Activated naive CD8-positive, alpha-beta T cell treated with anti-CD3 and anti-CD28 coated beads for 36 hours (primary cell): ENCODE data around the gene HEMK1. TPM values are rescaled to one million over a fixed set of nuclear protein-coding genes. Genes with fewer than 3 reads are reported as not detected.

Source experiments
- DNase-seq: peaks from one replicate; pipeline ENCODE4 v3.0.0; 2021
- H3K27ac Mint-ChIP-seq: one replicate; pipeline ENCODE4 v1.8.0; 2022; ENCODE audit warnings: mild to moderate bottlenecking, moderate library complexity, mixed read lengths
- H3K27me3 Mint-ChIP-seq: one replicate; pipeline ENCODE4 v1.8.0; 2022; ENCODE audit warnings: mild to moderate bottlenecking, mixed read lengths
- H3K36me3 Mint-ChIP-seq: one replicate; pipeline ENCODE4 v1.8.0; 2021; ENCODE audit warnings: mild to moderate bottlenecking, mixed read lengths
- H3K4me1 Mint-ChIP-seq: one replicate; pipeline ENCODE4 v1.8.0; 2021; ENCODE audit warnings: mixed read lengths
- H3K4me3 Mint-ChIP-seq: one replicate; pipeline ENCODE4 v1.8.0; 2022; ENCODE audit warnings: mild to moderate bottlenecking, moderate library complexity, mixed read lengths
- H3K9me3 Mint-ChIP-seq: one replicate; pipeline ENCODE4 v1.8.0; 2022; ENCODE audit warnings: mixed read lengths
- total RNA-seq, 2 experiments: library from RNA; stranded (reverse); gene quantifications; one replicate each; pipeline ENCODE4 v1.2.3, GENCODE V29; 2021

The HEMK1 gene
- total RNA-seq, 2 experiments from 2014 or later, result 59.8 to 64.7 TPM

- peaks cover 58% of the 10 kb centered on the region for H3K36me3 Mint-ChIP-seq
- H3K27me3 Mint-ChIP-seq, result no peaks in the 10 kb centered on the region
- H3K4me3 Mint-ChIP-seq, result no peak overlapping the region
- no peaks in the 10 kb centered on the region for H3K9me3 Mint-ChIP-seq
- peak overlapping the region; percentile 16 for H3K27ac Mint-ChIP-seq
- peaks cover 36% of the 10 kb centered on the region for H3K4me1 Mint-ChIP-seq
- DNase-seq, result no peak
Measured at GRCh38 chr3:50580683-50581458, 11.5 kb downstream of the HEMK1 start.

DNA sequence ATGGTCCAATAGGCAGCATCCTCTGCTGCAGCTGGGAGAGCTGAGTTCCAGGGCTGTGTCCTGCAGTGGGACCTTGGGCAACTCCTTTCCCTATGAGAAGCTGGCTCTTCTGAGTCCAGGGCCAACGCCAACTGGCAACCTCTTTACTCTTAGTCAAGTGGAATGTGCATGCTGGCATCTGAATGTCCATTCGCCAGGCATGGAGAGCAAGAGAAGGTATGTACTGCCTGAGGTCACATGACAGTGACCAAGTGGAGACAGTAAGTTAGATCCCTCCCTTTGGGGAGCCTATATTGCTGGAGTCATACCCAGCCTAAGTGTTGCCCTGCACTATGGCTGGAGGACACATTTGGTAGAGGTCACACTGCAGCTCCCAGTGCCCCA, 12.1 kb downstream of the HEMK1 start:
- Mint-ChIP-seq H3K9me3 (no peaks in the 10 kb centered on the region), H3K27ac (no peak overlapping the region), H3K4me1 (peaks cover 40% of the 10 kb centered on the region), H3K4me3 (no peak overlapping the region), H3K27me3 (no peaks in the 10 kb centered on the region), H3K36me3 (peaks cover 52% of the 10 kb centered on the region)
- no peak for DNase-seq

- DNase-seq, result no peak
- H3K36me3 Mint-ChIP-seq, result peaks cover 50% of the 10 kb centered on the region
- peaks cover 45% of the 10 kb centered on the region for H3K4me1 Mint-ChIP-seq
- no peak overlapping the region for H3K4me3 Mint-ChIP-seq
- no peaks in the 10 kb centered on the region for H3K9me3 Mint-ChIP-seq
- H3K27me3 Mint-ChIP-seq, result no peaks in the 10 kb centered on the region
- no peak overlapping the region for H3K27ac Mint-ChIP-seq
Measured at GRCh38 chr3:50582083-50582482, 12.8 kb downstream of the HEMK1 start.

- Mint-ChIP-seq H3K4me1 (peaks cover 59% of the 10 kb centered on the region), H3K9me3 (no peaks in the 10 kb centered on the region), H3K4me3 (no peak overlapping the region), H3K27ac (peak overlapping the region; percentile 99), H3K36me3 (peaks cover 56% of the 10 kb centered on the region), H3K27me3 (no peaks in the 10 kb centered on the region)
- DNase-seq, result no peak
Measured at GRCh38 chr3:50583897-50584296, 14.6 kb downstream of the HEMK1 start.

- Mint-ChIP-seq H3K27ac (peak overlapping the region; percentile 99), H3K27me3 (no peaks in the 10 kb centered on the region), H3K4me1 (peaks cover 64% of the 10 kb centered on the region), H3K9me3 (no peaks in the 10 kb centered on the region), H3K4me3 (no peak overlapping the region), H3K36me3 (peaks cover 52% of the 10 kb centered on the region)
- DNase-seq, result no peak
Measured at GRCh38 chr3:50584391-50584790, 15.1 kb downstream of the HEMK1 start.

DNA sequence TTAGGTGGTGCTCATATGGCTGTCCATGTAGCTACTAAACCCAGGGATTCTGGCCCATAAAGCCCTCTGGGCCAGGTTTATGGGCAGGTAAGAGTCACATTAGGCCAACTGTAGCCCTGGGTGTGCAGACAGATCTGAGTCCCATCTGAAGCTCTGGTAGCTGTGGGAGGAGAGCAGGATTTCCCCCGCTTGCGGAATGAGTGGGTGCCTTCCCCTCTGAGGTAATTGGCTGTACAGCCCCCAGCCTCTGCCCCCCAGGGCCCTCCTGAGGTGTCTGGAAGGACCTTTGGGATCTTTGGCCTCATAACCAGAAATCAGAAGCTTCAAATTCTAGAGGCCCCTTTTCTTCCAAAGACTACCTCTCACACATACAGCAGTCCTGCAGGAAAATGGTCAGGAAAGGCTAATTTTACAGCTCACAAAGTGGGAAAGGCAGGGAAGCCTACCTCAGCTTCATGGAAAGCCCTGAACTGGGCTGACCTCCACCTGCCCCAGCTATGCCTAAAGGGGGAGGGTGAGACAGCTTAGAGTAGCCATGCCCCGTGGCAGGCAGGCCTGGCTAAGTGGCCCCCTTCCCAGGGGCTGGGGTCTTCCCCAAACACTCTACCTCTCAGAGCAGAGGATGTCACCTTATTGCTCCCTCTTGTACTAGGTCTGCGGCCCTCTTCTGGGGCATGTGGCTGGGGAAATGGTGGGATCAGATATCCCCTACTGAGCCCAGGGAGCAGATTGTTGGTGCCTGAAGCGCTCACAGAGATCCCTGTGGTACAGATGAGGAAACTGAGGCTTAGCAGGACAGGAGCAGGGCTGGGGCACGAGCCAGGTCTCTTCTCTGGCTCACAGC, 16.8 kb downstream of the HEMK1 start:
- no peak overlapping the region for H3K4me3 Mint-ChIP-seq
- peaks cover 70% of the 10 kb centered on the region for H3K4me1 Mint-ChIP-seq
- peak overlapping the region; percentile 99 for H3K27ac Mint-ChIP-seq
- peaks cover 53% of the 10 kb centered on the region for H3K36me3 Mint-ChIP-seq
- H3K9me3 Mint-ChIP-seq, result no peaks in the 10 kb centered on the region
- no peaks in the 10 kb centered on the region for H3K27me3 Mint-ChIP-seq
- peak; percentile 51 for DNase-seq

DNA sequence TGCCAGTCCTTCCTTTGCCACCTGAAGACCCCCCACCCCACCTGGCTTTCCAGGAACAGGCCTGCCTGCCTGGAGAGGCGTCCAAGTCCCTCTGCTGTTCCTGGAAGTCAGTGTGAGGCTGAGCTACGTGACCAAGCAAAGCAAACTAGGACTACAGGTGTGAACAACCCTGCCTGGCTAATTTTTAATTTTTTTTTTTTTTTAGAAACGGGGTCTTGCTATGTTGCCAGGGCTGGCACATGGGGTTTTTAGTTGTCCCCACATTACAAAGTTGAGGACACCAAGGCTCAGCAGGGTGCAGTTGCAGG, 17.4 kb downstream of the HEMK1 start:
- DNase-seq, result no peak
- Mint-ChIP-seq H3K9me3 (no peaks in the 10 kb centered on the region), H3K27ac (peak overlapping the region; percentile 99), H3K27me3 (no peaks in the 10 kb centered on the region), H3K36me3 (peaks cover 51% of the 10 kb centered on the region), H3K4me3 (no peak overlapping the region), H3K4me1 (peaks cover 74% of the 10 kb centered on the region)

GRCh38 chr3:50587373-50587772, 18.1 kb downstream of the HEMK1 start:
- no peak for DNase-seq

GRCh38 chr3:50587806-50588758, 18.8 kb downstream of the HEMK1 start:
- peaks cover 48% of the 10 kb centered on the region for H3K36me3 Mint-ChIP-seq
- H3K4me1 Mint-ChIP-seq, result peaks cover 84% of the 10 kb centered on the region
- no peaks in the 10 kb centered on the region for H3K9me3 Mint-ChIP-seq
- peak overlapping the region; percentile 47 for H3K4me3 Mint-ChIP-seq
- no peaks in the 10 kb centered on the region for H3K27me3 Mint-ChIP-seq
- peak; percentile 89 for DNase-seq
- peak overlapping the region; percentile 99 for H3K27ac Mint-ChIP-seq

More at GRCh38 chr3:50587373-50587772, 18.1 kb downstream of the HEMK1 start:
- Mint-ChIP-seq H3K36me3 (peaks cover 52% of the 10 kb centered on the region), H3K27ac (peak overlapping the region; percentile 99), H3K27me3 (no peaks in the 10 kb centered on the region), H3K4me1 (peaks cover 80% of the 10 kb centered on the region), H3K4me3 (peak overlapping the region; percentile 25), H3K9me3 (no peaks in the 10 kb centered on the region)

GRCh38 chr3:50588759-50589433, 19.6 kb downstream of the HEMK1 start:
- Mint-ChIP-seq H3K4me3 (peak overlapping the region; percentile 42), H3K36me3 (peaks cover 45% of the 10 kb centered on the region), H3K27me3 (no peaks in the 10 kb centered on the region), H3K9me3 (no peaks in the 10 kb centered on the region), H3K27ac (peak overlapping the region; percentile 99), H3K4me1 (peaks cover 88% of the 10 kb centered on the region)
- DNase-seq, result no peak

DNA sequence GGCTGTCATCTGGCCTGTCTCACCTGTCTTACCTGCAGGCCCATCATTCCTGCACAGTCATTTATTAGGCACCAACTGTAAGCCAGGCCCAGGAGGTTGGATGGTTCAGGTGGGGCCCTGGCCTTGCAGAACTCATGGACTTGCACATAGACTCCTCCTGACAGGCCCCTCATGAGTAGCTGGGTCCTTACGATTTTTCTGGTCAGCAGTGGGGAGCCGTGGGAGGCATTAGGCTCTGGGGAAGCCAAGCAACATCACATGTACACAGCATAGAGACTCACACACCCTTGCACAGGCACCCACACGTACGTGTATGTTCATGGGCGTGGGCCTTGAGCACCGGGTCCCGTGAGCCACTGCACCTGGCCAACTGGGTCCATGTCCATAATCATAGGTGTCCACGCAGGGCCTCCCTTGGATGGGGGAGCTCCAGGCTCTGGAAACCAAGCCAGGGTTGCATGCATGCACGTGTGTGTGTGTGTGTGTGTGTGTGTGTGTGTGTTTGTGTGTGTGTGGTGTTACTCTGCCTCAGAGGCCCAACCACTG, 21.9 kb downstream of the HEMK1 start:
- Mint-ChIP-seq H3K27ac (peak overlapping the region; percentile 99), H3K4me1 (peaks cover 82% of the 10 kb centered on the region), H3K4me3 (peak overlapping the region; percentile 32), H3K27me3 (no peaks in the 10 kb centered on the region), H3K36me3 (peaks cover 36% of the 10 kb centered on the region), H3K9me3 (no peaks in the 10 kb centered on the region)
- DNase-seq, result no peak

DNA sequence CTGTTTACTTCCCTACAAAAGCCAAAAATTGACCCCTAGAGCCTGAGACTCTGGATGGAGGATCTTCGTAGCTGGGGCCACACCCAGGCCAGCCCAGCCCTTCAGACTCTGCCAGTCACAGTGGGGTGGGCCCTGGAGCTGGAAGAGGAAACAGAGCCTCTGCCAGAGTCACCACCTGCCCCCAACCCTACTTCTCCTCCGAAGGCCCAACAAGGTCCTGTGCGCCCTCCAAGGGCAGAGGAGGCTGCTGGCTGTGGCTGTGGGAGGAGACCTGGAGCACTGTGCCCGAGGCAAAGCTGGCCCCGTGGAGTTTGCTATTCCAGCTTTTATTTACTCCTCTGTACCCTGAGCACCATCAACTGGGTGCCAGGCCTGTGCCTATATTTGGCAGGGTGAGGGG, 23.2 kb downstream of the HEMK1 start:
- Mint-ChIP-seq H3K4me3 (peak overlapping the region; percentile 67), H3K9me3 (no peaks in the 10 kb centered on the region)
- DNase-seq, result no peak

GRCh38 chr3:50594253-50594785, 25.0 kb downstream of the HEMK1 start:
- H3K4me1 Mint-ChIP-seq, result peaks cover 66% of the 10 kb centered on the region
- peak overlapping the region; percentile 99 for H3K27ac Mint-ChIP-seq
- H3K27me3 Mint-ChIP-seq, result no peaks in the 10 kb centered on the region
- no peaks in the 10 kb centered on the region for H3K9me3 Mint-ChIP-seq
- no peak for DNase-seq
- H3K4me3 Mint-ChIP-seq, result no peak overlapping the region
- H3K36me3 Mint-ChIP-seq, result peaks cover 25% of the 10 kb centered on the region

More for the DNA sequence above, 23.2 kb downstream of the HEMK1 start:
- H3K27ac Mint-ChIP-seq, result peak overlapping the region; percentile 99
- peaks cover 70% of the 10 kb centered on the region for H3K4me1 Mint-ChIP-seq
- no peaks in the 10 kb centered on the region for H3K27me3 Mint-ChIP-seq
- H3K36me3 Mint-ChIP-seq, result peaks cover 28% of the 10 kb centered on the region
